HepG2 (cell line): Measurements from ENCODE around the gene TMEM183A. TPM values are rescaled to one million over a fixed set of nuclear protein-coding genes. Genes with fewer than 3 reads are reported as not detected.

ENCODE experiments used
- ADNP ChIP-seq: sonication (generic); formaldehyde crosslinking; IDR thresholded peaks from 2 replicates; pipeline ENCODE4 v1.4.0; 2020; ENCODE audit warnings: missing genetic modification reagents
- AHDC1 ChIP-seq: sonication (generic); formaldehyde crosslinking; IDR thresholded peaks from 2 replicates; pipeline ENCODE4 v1.5.1; 2020; ENCODE audit warnings: mild to moderate bottlenecking, missing genetic modification reagents, borderline replicate concordance
- AHR ChIP-seq: IDR thresholded peaks from 2 replicates; pipeline ENCODE4 v1.6.1; 2018; ENCODE audit warnings: missing genetic modification reagents, missing compliant biosample characterization
- ARHGAP35 ChIP-seq: sonication (generic); formaldehyde crosslinking; IDR thresholded peaks from 2 replicates; pipeline ENCODE4 v1.9.0; 2022; ENCODE audit warnings: mild to moderate bottlenecking, inconsistent platforms, moderate library complexity, missing genetic modification reagents, borderline replicate concordance
- BATF2 ChIP-seq: sonication (generic); formaldehyde crosslinking; IDR thresholded peaks from 2 replicates; pipeline ENCODE4 v1.8.0; 2022; ENCODE audit warnings: mild to moderate bottlenecking, missing genetic modification reagents, moderate library complexity
- BORCS8-MEF2B ChIP-seq: sonication (generic); formaldehyde crosslinking; IDR thresholded peaks from 2 replicates; pipeline ENCODE4 v1.8.0; 2022; ENCODE audit warnings: mild to moderate bottlenecking, missing genetic modification reagents
- DMAP1 ChIP-seq: IDR thresholded peaks from 2 replicates; pipeline ENCODE4 v1.6.1; 2016
- GABPB1 ChIP-seq: IDR thresholded peaks from 2 replicates; pipeline ENCODE4 v1.6.1; 2016; ENCODE audit warnings: mild to moderate bottlenecking, missing genetic modification reagents, moderate library complexity, missing compliant biosample characterization
- KAT8 ChIP-seq: IDR thresholded peaks from 2 replicates; pipeline ENCODE4 v1.6.1; 2016; ENCODE audit warnings: missing genetic modification reagents, missing compliant biosample characterization
- MBNL3 ChIP-seq: fragments of 250-450 bp; sonication (Bioruptor Pico); conservative IDR thresholded peaks from 2 replicates; pipeline ENCODE4 v1.8.0; 2022; ENCODE audit warnings: mild to moderate bottlenecking, inconsistent platforms
- MED1 ChIP-seq: sonication (generic); formaldehyde crosslinking; IDR thresholded peaks from 2 replicates; pipeline ENCODE4 v1.4.0; 2020; ENCODE audit warnings: missing genetic modification reagents
- ZBTB26 ChIP-seq: IDR thresholded peaks from 2 replicates; pipeline ENCODE4 v1.6.1; 2016; ENCODE audit warnings: missing compliant biosample characterization, missing genetic modification reagents, borderline replicate concordance
- ZNF329 ChIP-seq: sonication (generic); formaldehyde crosslinking; IDR thresholded peaks from 2 replicates; pipeline ENCODE4 v1.9.0; 2021; ENCODE audit warnings: low read depth, mild to moderate bottlenecking, missing genetic modification reagents
- ZNF343 ChIP-seq: sonication (generic); formaldehyde crosslinking; IDR thresholded peaks from 2 replicates; pipeline ENCODE4 v1.4.0; 2020; ENCODE audit warnings: mild to moderate bottlenecking, missing genetic modification reagents
- ZNF431 ChIP-seq: sonication (generic); formaldehyde crosslinking; IDR thresholded peaks from 2 replicates; pipeline ENCODE4 v1.9.0; 2022; ENCODE audit warnings: missing genetic modification reagents, low read depth, mild to moderate bottlenecking, borderline replicate concordance
- ZNF83 ChIP-seq: sonication (generic); formaldehyde crosslinking; IDR thresholded peaks from 2 replicates; pipeline ENCODE4 v1.4.0; 2020; ENCODE audit warnings: missing genetic modification reagents, mild to moderate bottlenecking, borderline replicate concordance
- ZSCAN30 ChIP-seq: sonication (generic); formaldehyde crosslinking; IDR thresholded peaks from 2 replicates; pipeline ENCODE4 v1.5.0; 2020; ENCODE audit warnings: mild to moderate bottlenecking, missing genetic modification reagents
- polyA plus RNA-seq, 8 experiments: library from polyadenylated mRNA; depleted of rRNA in 3 of 8; stranded (reverse) in 7 of 8; unstranded in 1 of 8; fragments of >200 nt; fragmentation: Illumina TruSeq in 4 of 8; extraction: Trizol in 4 of 8; gene quantifications; 2 replicates each; pipeline versions ENCODE4 v1.2.1 to v1.2.3, GENCODE V29; 2011 to 2016; ENCODE audit warnings: low read depth in 4 of 8, missing spikeins in 1 of 8, mixed read lengths in 1 of 8; ENCODE audit not compliant: insufficient read depth in 1 of 8
- total RNA-seq, 5 experiments: library from RNA; depleted of rRNA; stranded (reverse); fragments of >200 nt; fragmentation: Illumina TruSeq; extraction: Trizol; gene quantifications; 2 replicates each; pipeline ENCODE4 v1.2.3, GENCODE V29; 2016; ENCODE audit warnings: low read depth in 1 of 5
- TF ChIP-seq, protein P1 (sequence below): sonication (generic); formaldehyde crosslinking; IDR thresholded peaks from 2 replicates; pipeline ENCODE4 v1.4.0; 2020; ENCODE audit warnings: missing genetic modification reagents, borderline replicate concordance

The TMEM183A gene
- total and polyA plus RNA-seq, 2 of the 13 experiments (the other 11 are each of a cell fraction or from before 2014, with no cell fraction given), result 59.7 to 82.0 TPM

DNA sequence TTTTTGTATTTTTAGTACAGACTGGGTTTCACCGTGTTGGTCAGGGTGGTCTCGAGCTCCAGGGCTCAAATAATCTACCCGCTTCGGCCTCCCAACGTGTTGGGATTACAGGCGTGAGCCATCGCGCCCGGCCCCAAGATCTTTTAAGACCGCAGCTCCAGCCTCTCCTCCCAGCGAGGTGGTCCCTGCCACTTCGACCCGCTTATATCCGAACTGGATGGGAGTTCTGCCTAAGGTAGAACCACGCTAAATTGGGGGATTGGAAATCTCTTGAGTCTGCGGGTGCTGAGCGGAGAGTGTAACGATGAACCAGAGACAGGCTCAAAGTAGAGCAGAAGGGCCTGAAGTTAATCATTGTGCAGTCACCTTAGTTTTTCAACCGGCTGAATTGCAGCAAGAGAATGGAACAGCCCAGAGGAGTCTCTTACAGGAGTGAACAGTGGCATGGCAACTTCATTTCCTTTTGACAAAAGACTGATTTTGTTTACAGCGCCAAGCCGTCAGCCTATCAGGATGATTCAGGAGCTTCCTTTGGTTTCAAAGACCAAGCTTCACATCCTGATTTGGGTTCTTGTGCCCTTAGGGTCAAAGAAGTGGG is 39.4 kb upstream of the TMEM183A start (continued):
- no peak for TF ChIP-seq AHDC1 (CRISPR knock-in tag)
- TF ChIP-seq ADNP, result no peak
- TF ChIP-seq, protein P1, sequence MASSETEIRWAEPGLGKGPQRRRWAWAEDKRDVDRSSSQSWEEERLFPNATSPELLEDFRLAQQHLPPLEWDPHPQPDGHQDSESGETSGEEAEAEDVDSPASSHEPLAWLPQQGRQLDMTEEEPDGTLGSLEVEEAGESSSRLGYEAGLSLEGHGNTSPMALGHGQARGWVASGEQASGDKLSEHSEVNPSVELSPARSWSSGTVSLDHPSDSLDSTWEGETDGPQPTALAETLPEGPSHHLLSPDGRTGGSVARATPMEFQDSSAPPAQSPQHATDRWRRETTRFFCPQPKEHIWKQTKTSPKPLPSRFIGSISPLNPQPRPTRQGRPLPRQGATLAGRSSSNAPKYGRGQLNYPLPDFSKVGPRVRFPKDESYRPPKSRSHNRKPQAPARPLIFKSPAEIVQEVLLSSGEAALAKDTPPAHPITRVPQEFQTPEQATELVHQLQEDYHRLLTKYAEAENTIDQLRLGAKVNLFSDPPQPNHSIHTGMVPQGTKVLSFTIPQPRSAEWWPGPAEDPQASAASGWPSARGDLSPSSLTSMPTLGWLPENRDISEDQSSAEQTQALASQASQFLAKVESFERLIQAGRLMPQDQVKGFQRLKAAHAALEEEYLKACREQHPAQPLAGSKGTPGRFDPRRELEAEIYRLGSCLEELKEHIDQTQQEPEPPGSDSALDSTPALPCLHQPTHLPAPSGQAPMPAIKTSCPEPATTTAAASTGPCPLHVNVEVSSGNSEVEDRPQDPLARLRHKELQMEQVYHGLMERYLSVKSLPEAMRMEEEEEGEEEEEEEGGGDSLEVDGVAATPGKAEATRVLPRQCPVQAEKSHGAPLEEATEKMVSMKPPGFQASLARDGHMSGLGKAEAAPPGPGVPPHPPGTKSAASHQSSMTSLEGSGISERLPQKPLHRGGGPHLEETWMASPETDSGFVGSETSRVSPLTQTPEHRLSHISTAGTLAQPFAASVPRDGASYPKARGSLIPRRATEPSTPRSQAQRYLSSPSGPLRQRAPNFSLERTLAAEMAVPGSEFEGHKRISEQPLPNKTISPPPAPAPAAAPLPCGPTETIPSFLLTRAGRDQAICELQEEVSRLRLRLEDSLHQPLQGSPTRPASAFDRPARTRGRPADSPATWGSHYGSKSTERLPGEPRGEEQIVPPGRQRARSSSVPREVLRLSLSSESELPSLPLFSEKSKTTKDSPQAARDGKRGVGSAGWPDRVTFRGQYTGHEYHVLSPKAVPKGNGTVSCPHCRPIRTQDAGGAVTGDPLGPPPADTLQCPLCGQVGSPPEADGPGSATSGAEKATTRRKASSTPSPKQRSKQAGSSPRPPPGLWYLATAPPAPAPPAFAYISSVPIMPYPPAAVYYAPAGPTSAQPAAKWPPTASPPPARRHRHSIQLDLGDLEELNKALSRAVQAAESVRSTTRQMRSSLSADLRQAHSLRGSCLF (CRISPR knock-in tag), result no peak
- no peak for TF ChIP-seq DMAP1
- TF ChIP-seq ZNF329 (CRISPR knock-in tag), result no peak
- TF ChIP-seq ZNF83, result no peak
- TF ChIP-seq ZBTB26 (CRISPR knock-in tag), result no peak
- TF ChIP-seq ZSCAN30, result no peak
- no peak for TF ChIP-seq BATF2 (CRISPR knock-in tag)
- no peak for TF ChIP-seq ARHGAP35 (CRISPR knock-in tag)
- 0 out of 2 replicates have a peak, but pooled peaks have one; percentile 22 for TF ChIP-seq AHR (CRISPR knock-in tag)
- no peak for TF ChIP-seq KAT8 (CRISPR knock-in tag)
- peak; percentile 56; the same call in 1 of the 2 replicates for TF ChIP-seq BORCS8-MEF2B
- no peak for TF ChIP-seq GABPB1 (CRISPR knock-in tag)
- no peak for TF ChIP-seq MED1
- no peak for TF ChIP-seq ZNF431 (CRISPR knock-in tag)
- TF ChIP-seq MBNL3, result no peak
- no peak for TF ChIP-seq ZNF343
